ENCODE results near the gene CACNG6.

Gene CACNG6

GRCh38 chr19:53969366-53969765 lies 22.1 kb upstream of the CACNG6 start:
- no peak for DNase-seq (ENCODE audit: low read depth)

GRCh38 chr19:53971673-53972072 lies 19.8 kb upstream of the CACNG6 start:
- no peak for DNase-seq (ENCODE audit: low read depth)

- DNase-seq (ENCODE audit: low read depth): peak; percentile 77
These were observed 13.9 kb upstream of the CACNG6 start for GRCh38 chr19:53977429-53977990.

- peak; percentile 79 for DNase-seq (ENCODE audit: low read depth)
These were observed 13.3 kb upstream of the CACNG6 start for GRCh38 chr19:53977991-53978731.

GRCh38 chr19:53978975-53979801 lies 12.2 kb upstream of the CACNG6 start:
- no peak for DNase-seq (ENCODE audit: low read depth)

GRCh38 chr19:53980539-53981375 lies 10.7 kb upstream of the CACNG6 start:
- no peak for DNase-seq (ENCODE audit: low read depth)

GRCh38 chr19:53981376-53981951 lies 10.0 kb upstream of the CACNG6 start:
- no peak for DNase-seq (ENCODE audit: low read depth)

GRCh38 chr19:53982001-53982451 lies 9.4 kb upstream of the CACNG6 start:
- no peak for DNase-seq (ENCODE audit: low read depth)

GRCh38 chr19:53982611-53983010 lies 8.8 kb upstream of the CACNG6 start:
- no peak for DNase-seq (ENCODE audit: low read depth)

- DNase-seq (ENCODE audit: low read depth): no peak
These were observed 7.8 kb upstream of the CACNG6 start for GRCh38 chr19:53983457-53984289.

- DNase-seq (ENCODE audit: low read depth): no peak
These were observed 5.6 kb upstream of the CACNG6 start for GRCh38 chr19:53985863-53986262.

GRCh38 chr19:53988981-53989380 lies 2.5 kb upstream of the CACNG6 start:
- DNase-seq (ENCODE audit: low read depth): no peak

- DNase-seq (ENCODE audit: low read depth): no peak
These were observed 1.6 kb upstream of the CACNG6 start for GRCh38 chr19:53989600-53990533.

GRCh38 chr19:53992211-53992610 lies 774 bp downstream of the CACNG6 start:
- DNase-seq (ENCODE audit: low read depth): no peak

- DNase-seq (ENCODE audit: low read depth): no peak
These were observed 1.4 kb downstream of the CACNG6 start for GRCh38 chr19:53992815-53993214.

GRCh38 chr19:53993448-53993847 lies 2.0 kb downstream of the CACNG6 start:
- DNase-seq (ENCODE audit: low read depth): no peak

GRCh38 chr19:53994811-53995210 lies 3.4 kb downstream of the CACNG6 start:
- no peak for DNase-seq (ENCODE audit: low read depth)

- DNase-seq (ENCODE audit: low read depth): no peak
These were observed 6.8 kb downstream of the CACNG6 start for GRCh38 chr19:53998223-53998622.

- DNase-seq (ENCODE audit: low read depth): no peak
These were observed 8.3 kb downstream of the CACNG6 start for GRCh38 chr19:53999694-54000093.

GRCh38 chr19:54001496-54001895 lies 10.1 kb downstream of the CACNG6 start:
- DNase-seq (ENCODE audit: low read depth): no peak
